HFFc6 (cell line): Measurements from ENCODE around the gene IHH. TPM values are rescaled to one million over a fixed set of nuclear protein-coding genes. Genes with fewer than 3 reads are reported as not detected.

Source experiments
- DNase-seq: peaks from one replicate; pipeline ENCODE4 v3.0.0-alpha.2; 2018
- H3K27ac Mint-ChIP-seq: 2 replicates; pipeline ENCODE4 v1.8.0; 2020; ENCODE audit warnings: mild to moderate bottlenecking, mixed read lengths
- H3K27me3 Mint-ChIP-seq: 2 replicates; pipeline ENCODE4 v1.8.0; 2021; ENCODE audit warnings: mild to moderate bottlenecking, moderate library complexity, mixed read lengths; ENCODE audit not compliant: insufficient read depth
- H3K36me3 Mint-ChIP-seq: 2 replicates; pipeline ENCODE4 v1.8.0; 2021; ENCODE audit warnings: low read depth, mixed read lengths
- H3K4me1 Mint-ChIP-seq: 2 replicates; pipeline ENCODE4 v1.8.0; 2020; ENCODE audit warnings: low read depth, mixed read lengths
- H3K4me3 Mint-ChIP-seq: 2 replicates; pipeline ENCODE4 v1.8.0; 2020; ENCODE audit warnings: mild to moderate bottlenecking, moderate library complexity, mixed read lengths
- H3K9me3 Mint-ChIP-seq: 2 replicates; pipeline ENCODE4 v1.8.0; 2020; ENCODE audit warnings: mild to moderate bottlenecking, mixed read lengths
- CTCF ChIP-seq: fragments of 200-600 bp; sonication (generic); IDR thresholded peaks from 2 replicates; pipeline ENCODE4 v1.5.0; 2021; ENCODE audit warnings: antibody characterized with exemption, mild to moderate bottlenecking
- total RNA-seq, 6 experiments: library from RNA; stranded (reverse); fragmentation: NEBNext Ultra II Directional; extraction: Animal tissue kit (Norgen Biotek cat#: 25700); gene quantifications; 2 replicates in 1 of 6; 3 replicates in 5 of 6; pipeline ENCODE4 v1.2.3, GENCODE V29; 2021

The IHH gene
- total RNA-seq, 6 experiments from 2014 or later = not detected

- TF ChIP-seq CTCF = no peak
- DNase-seq = no peak
- H3K27ac Mint-ChIP-seq = no peak overlapping the region
- no peaks in the 10 kb centered on the region for H3K9me3 Mint-ChIP-seq
- H3K4me3 Mint-ChIP-seq = no peak overlapping the region
- no peaks in the 10 kb centered on the region for H3K36me3 Mint-ChIP-seq
- H3K4me1 Mint-ChIP-seq = no peaks in the 10 kb centered on the region
- peaks cover 48% of the 10 kb centered on the region for H3K27me3 Mint-ChIP-seq
Observed at GRCh38 chr2:219025637-219026585, 34.8 kb downstream of the IHH start.

- H3K27me3 Mint-ChIP-seq = peaks cover 53% of the 10 kb centered on the region
- no peak for DNase-seq
- no peak for TF ChIP-seq CTCF
- no peaks in the 10 kb centered on the region for H3K4me1 Mint-ChIP-seq
- H3K4me3 Mint-ChIP-seq = no peak overlapping the region
- no peaks in the 10 kb centered on the region for H3K36me3 Mint-ChIP-seq
- H3K9me3 Mint-ChIP-seq = no peaks in the 10 kb centered on the region
- H3K27ac Mint-ChIP-seq = no peak overlapping the region
Observed at GRCh38 chr2:219024059-219024458, 36.7 kb downstream of the IHH start.

GRCh38 chr2:219023045-219023605 is 37.6 kb downstream of the IHH start:
- Mint-ChIP-seq H3K27me3 (peaks cover 46% of the 10 kb centered on the region), H3K9me3 (no peaks in the 10 kb centered on the region), H3K27ac (no peak overlapping the region), H3K4me1 (no peaks in the 10 kb centered on the region), H3K4me3 (no peak overlapping the region), H3K36me3 (no peaks in the 10 kb centered on the region)
- TF ChIP-seq CTCF = no peak
- no peak for DNase-seq

GRCh38 chr2:219022616-219023015 is 38.1 kb downstream of the IHH start:
- H3K9me3 Mint-ChIP-seq = no peaks in the 10 kb centered on the region
- DNase-seq = no peak
- H3K4me3 Mint-ChIP-seq = no peak overlapping the region
- peaks cover 46% of the 10 kb centered on the region for H3K27me3 Mint-ChIP-seq
- H3K4me1 Mint-ChIP-seq = no peaks in the 10 kb centered on the region
- H3K27ac Mint-ChIP-seq = no peak overlapping the region
- H3K36me3 Mint-ChIP-seq = no peaks in the 10 kb centered on the region
- no peak for TF ChIP-seq CTCF

- TF ChIP-seq CTCF = no peak
- peaks cover 48% of the 10 kb centered on the region for H3K27me3 Mint-ChIP-seq
- no peak for DNase-seq
- no peaks in the 10 kb centered on the region for H3K4me1 Mint-ChIP-seq
- no peaks in the 10 kb centered on the region for H3K36me3 Mint-ChIP-seq
- H3K9me3 Mint-ChIP-seq = no peaks in the 10 kb centered on the region
- no peak overlapping the region for H3K27ac Mint-ChIP-seq
- no peak overlapping the region for H3K4me3 Mint-ChIP-seq
Observed at GRCh38 chr2:219022041-219022440, 38.7 kb downstream of the IHH start.
